ENCODE data around the gene BLVRB.

- TF ChIP-seq POLR2A (IDR thresholded peaks at IDR 0.05): no peak
- no peak for TF ChIP-seq CTCF (IDR thresholded peaks at IDR 0.05)
- TF ChIP-seq POLR2AphosphoS5 (IDR thresholded peaks at IDR 0.05): no peak
- no peak for TF ChIP-seq EP300 (IDR thresholded peaks at IDR 0.05)
Measured at GRCh38 chr19:40398417-40399131, 67.0 kb downstream of the BLVRB start.

All from gastroesophageal sphincter (tissue), 3 donors.